ENCODE measurements around the gene FOXB1.

GRCh38 chr15:60012695-60013094, 8.6 kb downstream of the FOXB1 start:
- TF ChIP-seq CTCF (IDR thresholded peaks at IDR 0.05; ENCODE audit: borderline replicate concordance, extremely low read depth, low read length, poor library complexity, severe bottlenecking) (no peak), EZH2 (IDR thresholded peaks at IDR 0.05; ENCODE audit: borderline replicate concordance, low read depth, low read length, severe bottlenecking) (no peak)

All from DND-41 (cell line).